NCI-H128 (cell line): Measurements from ENCODE around the gene AGBL5.

Source experiments
- DNase-seq: peaks from one replicate; lab custom pipeline; 2025; ENCODE audit not compliant: unreplicated experiment; lab: John Stamatoyannopoulos, UW

The AGBL5 gene

GRCh38 chr2:27050281-27050995 is 1.0 kb upstream of the AGBL5 start:
- DNase-seq, result peak; percentile 87

GRCh38 chr2:27051902-27052645 is 606 bp downstream of the AGBL5 start:
- DNase-seq, result no peak

DNA sequence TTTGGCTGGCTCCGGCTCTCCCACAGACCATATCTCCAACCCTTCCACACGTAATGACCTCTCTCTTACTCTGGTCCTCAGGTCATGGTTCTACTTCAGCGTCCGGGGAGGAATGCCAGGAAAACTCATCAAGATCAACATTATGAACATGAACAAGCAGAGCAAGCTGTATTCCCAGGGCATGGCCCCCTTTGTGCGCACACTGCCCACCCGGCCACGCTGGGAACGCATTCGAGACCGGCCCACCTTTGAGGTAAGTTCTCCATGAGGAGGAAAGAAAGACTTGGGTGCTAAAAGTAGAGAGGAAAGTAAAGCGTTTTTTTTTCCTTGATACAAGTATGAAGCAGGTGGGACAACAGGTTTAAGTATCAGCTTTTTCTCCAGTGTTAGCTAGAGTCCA is 1.9 kb downstream of the AGBL5 start:
- DNase-seq, result no peak

DNA sequence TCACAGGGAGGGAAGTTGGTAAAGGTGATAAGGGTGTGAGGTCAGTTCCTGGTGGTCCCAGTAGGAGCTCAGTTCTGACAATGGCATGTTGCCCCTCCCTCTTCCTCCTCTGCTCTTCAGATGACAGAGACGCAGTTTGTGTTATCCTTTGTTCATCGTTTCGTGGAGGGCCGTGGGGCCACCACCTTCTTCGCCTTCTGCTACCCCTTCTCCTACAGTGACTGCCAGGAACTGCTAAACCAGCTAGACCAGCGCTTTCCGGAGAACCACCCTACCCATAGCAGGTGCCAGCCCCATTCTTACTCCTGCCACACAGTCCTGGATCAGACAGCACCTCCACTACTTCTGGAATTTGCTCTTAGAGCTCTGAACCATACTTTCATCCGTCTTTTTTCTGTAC is 2.3 kb downstream of the AGBL5 start:
- no peak for DNase-seq

GRCh38 chr2:27054721-27055120 is 3.3 kb downstream of the AGBL5 start:
- DNase-seq, result no peak

GRCh38 chr2:27057184-27057583 is 5.7 kb downstream of the AGBL5 start:
- DNase-seq, result no peak

GRCh38 chr2:27058210-27058609 is 6.7 kb downstream of the AGBL5 start:
- no peak for DNase-seq

GRCh38 chr2:27059141-27059820 is 7.8 kb downstream of the AGBL5 start:
- no peak for DNase-seq

GRCh38 chr2:27060323-27060722 is 8.9 kb downstream of the AGBL5 start:
- DNase-seq, result no peak

- no peak for DNase-seq
Observed at GRCh38 chr2:27065128-27065527, 13.7 kb downstream of the AGBL5 start.

DNA sequence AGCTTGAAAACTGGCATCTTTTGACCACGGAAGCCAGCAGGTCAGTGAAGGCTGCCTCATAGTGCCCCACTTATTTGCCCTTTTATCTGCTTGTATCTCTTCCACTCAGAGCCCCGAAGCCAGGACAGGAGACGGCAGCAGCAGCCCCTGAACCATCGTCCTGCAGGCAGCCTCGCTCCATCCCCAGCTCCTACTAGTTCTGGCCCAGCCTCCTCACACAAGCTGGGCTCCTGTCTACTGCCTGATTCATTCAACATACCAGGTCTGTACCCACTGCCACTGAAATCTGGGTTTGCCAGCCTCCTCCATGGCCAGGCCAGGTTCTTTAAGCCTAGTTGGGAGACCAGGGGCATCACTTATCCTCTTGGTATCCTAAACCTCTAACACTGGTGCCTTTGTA is 15.9 kb downstream of the AGBL5 start:
- DNase-seq, result no peak

DNA sequence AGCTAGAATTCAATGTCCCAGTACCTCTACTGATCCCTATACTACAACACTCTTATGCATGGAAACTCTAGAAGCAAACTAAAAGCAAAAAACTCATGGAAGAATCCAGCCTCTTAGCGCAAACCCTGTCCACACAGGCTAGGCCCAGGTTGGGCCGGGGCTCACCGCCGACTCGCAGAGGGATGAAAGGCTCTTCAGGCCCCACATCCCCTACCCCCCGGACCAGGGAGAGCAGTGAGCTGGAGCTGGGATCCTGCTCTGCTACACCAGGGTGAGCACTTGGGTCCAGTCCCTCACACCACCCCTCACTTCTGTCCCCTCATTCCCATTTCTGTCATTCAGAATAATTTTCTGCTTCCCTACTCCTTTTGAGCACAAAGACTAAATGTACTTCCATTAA is 18.0 kb downstream of the AGBL5 start:
- no peak for DNase-seq

DNA sequence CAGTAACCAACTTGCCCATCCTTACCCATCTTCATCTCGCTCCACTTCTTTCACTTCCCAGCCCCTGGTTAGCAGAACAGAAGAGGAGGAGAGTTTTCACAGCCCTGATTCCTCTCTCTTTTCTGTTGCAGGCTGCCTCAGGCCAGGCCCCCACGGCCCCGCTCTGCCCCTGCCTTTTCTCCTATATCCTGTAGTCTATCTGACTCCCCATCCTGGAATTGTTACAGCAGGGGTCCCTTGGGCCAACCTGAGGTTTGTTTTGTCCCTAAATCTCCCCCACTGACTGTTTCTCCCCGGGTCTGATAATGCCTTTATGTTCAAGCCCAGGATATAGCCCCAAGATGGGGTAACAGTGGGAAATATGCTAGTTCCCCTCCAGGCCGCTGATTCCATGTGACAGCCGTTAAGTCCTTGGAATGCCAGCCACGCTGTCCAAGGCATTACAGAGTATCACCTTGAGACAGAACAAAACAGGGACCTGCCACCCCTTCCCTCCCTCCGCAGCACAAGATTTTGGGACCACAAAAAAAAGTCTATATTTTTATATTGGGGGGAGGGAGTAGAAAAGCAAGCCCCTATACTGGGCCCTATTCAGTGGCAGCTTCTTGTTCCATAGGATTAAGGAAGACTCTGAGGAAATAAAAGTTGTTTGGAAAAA is 18.6 kb downstream of the AGBL5 start:
- no peak for DNase-seq

GRCh38 chr2:27070653-27071276 is 19.3 kb downstream of the AGBL5 start:
- DNase-seq, result no peak

DNA sequence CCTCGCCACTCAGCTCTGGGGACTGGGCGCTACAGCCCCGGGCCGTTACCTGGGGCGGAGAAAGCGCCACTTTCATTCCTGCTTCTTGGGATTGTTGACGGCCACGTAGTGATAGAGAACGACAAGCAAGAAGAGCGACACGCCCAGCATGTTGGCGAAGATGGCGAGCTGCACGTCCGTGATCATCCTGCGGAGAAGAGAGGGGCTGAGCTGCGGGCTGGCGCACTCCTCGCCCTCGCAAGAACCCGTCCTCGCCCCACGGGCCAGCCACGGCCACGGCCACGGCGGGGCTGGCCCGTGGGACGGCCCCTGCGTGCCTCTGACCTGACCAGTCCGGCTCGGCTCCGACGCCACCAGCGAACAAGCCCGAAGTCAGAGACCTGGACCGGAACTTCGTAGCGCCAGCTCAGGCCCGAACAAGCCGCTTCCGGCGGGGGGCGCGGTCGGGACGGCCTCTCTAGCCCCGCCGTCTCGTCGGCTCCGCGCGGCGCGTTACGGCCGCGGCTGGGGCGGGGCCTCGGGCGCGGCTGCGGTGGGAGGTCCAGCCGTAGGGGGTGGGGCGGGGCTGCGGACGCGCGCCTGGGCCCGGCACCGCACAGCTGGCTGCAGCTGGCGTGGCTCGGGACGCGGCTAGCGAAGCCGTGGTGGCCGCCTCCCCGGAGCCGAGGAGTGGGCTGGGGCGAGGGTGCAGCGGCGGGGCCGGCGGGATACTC is 20.0 kb downstream of the AGBL5 start, which contains the start of gene OST4:
Gene OST4 (minus strand): TSS at position 378 of the 713 bp plus-strand sequence.
- DNase-seq, result peak; percentile 56

- DNase-seq, result no peak
Observed at GRCh38 chr2:27071990-27072830, 20.7 kb downstream of the AGBL5 start.

GRCh38 chr2:27072920-27073319 is 21.5 kb downstream of the AGBL5 start:
- DNase-seq, result no peak

DNA sequence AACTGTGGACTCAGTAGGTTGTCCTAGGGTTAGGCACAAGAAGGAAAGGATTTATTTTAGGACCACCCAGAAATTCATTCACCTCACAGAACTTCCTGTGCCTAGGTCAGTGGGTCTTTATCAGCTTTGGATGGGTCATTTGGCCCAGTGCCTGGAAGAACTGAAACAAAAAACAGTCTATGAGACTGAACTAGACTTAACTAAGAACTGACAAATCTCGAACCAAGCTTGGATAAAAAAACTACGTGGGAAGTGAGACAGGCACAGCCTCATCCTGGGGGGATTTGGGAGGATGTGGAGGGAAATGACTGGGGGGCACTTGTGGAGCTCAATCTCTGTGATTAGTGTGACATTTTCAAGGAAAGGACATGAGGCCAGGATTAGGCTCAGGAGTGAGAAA is 22.3 kb downstream of the AGBL5 start:
- DNase-seq, result no peak

GRCh38 chr2:27074738-27075565 is 23.5 kb downstream of the AGBL5 start:
- no peak for DNase-seq
